Testis (tissue), 3 donors: Measurements from ENCODE around the gene SEZ6L2. TPM values are rescaled to one million over a fixed set of nuclear protein-coding genes. Genes with fewer than 3 reads are reported as not detected.
"Not testable (repeated sequence)": the region's sequence is repeated elsewhere in the genome, so short reads cannot be mapped to it uniquely, and the experiment has no call there.

Experiments
- DNase-seq: peaks from one replicate; pipeline ENCODE4 v3.0.0-alpha.2; 2019
- H3K27ac ChIP-seq, 2 donors: fragments of 200-600 bp; sonication (generic); one replicate each; pipeline ENCODE4 v1.5.1; 2019
- H3K27me3 ChIP-seq: fragments of 200-600 bp; sonication (generic); one replicate; pipeline ENCODE4 v1.5.1; 2019
- H3K36me3 ChIP-seq: fragments of 200-600 bp; sonication (generic); one replicate; pipeline ENCODE4 v1.5.1; 2017; ENCODE audit warnings: low read depth; ENCODE audit errors: missing control alignments
- H3K4me1 ChIP-seq: fragments of 200-600 bp; sonication (generic); one replicate; pipeline ENCODE4 v1.5.1; 2019
- H3K4me3 ChIP-seq, 2 donors: fragments of 200-600 bp; sonication (generic); one replicate each; pipeline ENCODE4 v1.5.1; 2017 to 2019
- H3K9me3 ChIP-seq: fragments of 200-600 bp; sonication (generic); one replicate; pipeline ENCODE4 v1.5.1; 2017
- POLR2A ChIP-seq: fragments of 450-650 bp; IDR thresholded peaks from one replicate; pipeline ENCODE4 v1.6.1; 2017; ENCODE audit warnings: antibody characterized with exemption, mild to moderate bottlenecking, moderate library complexity
- WGBS, 2 donors: methylation state at CpG; one replicate each; pipeline ENCODE4 v1.1.5; 2018; 5-methylcytosine and 5-hydroxymethylcytosine counted together
- intact Hi-C: fragments of 100-400 bp; cut with DNase I; formaldehyde crosslinking; loops from one replicate; pipeline ENCODE4 v1.15.1; 2023; ENCODE audit warnings: low total_unique reads
- polyA plus RNA-seq: library from polyadenylated mRNA; stranded (reverse); fragments of 350-450 nt; fragmentation: Illumina TruSeq; extraction: RNeasy Lipid Tissue Mini Kit (QIAGEN cat#74804); gene quantifications from one replicate; pipeline ENCODE4 v1.2.3, GENCODE V29; 2014; ENCODE audit warnings: low read depth, low replicate concordance; ENCODE audit not compliant: insufficient read depth
- total RNA-seq, 2 donors: library from RNA; depleted of rRNA; stranded (reverse); fragments of >200 nt; gene quantifications; one replicate each; pipeline ENCODE4 v1.2.3, GENCODE V29; 2016
- TF ChIP-seq, protein P1 (sequence below), 3 experiments: fragments of 450-650 bp in 2 of 3; fragments of 200-600 bp in 1 of 3; sonication (generic) in 1 of 3; IDR thresholded peaks; one replicate each; pipeline ENCODE4 v1.5.1; 2016 to 2019; ENCODE audit warnings: antibody characterized with exemption in 3 of 3, mild to moderate bottlenecking in 2 of 3, moderate library complexity in 1 of 3

SEZ6L2 gene
- total and polyA plus RNA-seq, 3 donors from 2014 or later = 40.9 to 57.5 (median 43.7) TPM

- Histone ChIP-seq H3K4me3 (no peak overlapping the region), H3K4me1 (no peaks in the 10 kb centered on the region), H3K27ac (no peak overlapping the region), H3K27me3 (no peaks in the 10 kb centered on the region), H3K36me3 (no peaks in the 10 kb centered on the region), H3K9me3 (no peaks in the 10 kb centered on the region)
- WGBS, 2 donors = 90 to 95% methylated on average over 11 to 26 of the region's 26 CpGs
- DNase-seq = no peak
- TF ChIP-seq, protein P1, sequence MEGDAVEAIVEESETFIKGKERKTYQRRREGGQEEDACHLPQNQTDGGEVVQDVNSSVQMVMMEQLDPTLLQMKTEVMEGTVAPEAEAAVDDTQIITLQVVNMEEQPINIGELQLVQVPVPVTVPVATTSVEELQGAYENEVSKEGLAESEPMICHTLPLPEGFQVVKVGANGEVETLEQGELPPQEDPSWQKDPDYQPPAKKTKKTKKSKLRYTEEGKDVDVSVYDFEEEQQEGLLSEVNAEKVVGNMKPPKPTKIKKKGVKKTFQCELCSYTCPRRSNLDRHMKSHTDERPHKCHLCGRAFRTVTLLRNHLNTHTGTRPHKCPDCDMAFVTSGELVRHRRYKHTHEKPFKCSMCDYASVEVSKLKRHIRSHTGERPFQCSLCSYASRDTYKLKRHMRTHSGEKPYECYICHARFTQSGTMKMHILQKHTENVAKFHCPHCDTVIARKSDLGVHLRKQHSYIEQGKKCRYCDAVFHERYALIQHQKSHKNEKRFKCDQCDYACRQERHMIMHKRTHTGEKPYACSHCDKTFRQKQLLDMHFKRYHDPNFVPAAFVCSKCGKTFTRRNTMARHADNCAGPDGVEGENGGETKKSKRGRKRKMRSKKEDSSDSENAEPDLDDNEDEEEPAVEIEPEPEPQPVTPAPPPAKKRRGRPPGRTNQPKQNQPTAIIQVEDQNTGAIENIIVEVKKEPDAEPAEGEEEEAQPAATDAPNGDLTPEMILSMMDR (IDR thresholded peaks at IDR 0.05) = no peak
- no peak for TF ChIP-seq POLR2A
- intact Hi-C loops = no loop called here
These were observed 26.0 kb downstream of the SEZ6L2 start for GRCh38 chr16:29873319-29873718.

- Histone ChIP-seq H3K9me3 (no peaks in the 10 kb centered on the region), H3K27me3 (no peaks in the 10 kb centered on the region), H3K36me3 (no peaks in the 10 kb centered on the region), H3K4me1 (no peaks in the 10 kb centered on the region), H3K27ac (no peak overlapping the region), H3K4me3 (no peak overlapping the region)
- TF ChIP-seq, protein P1 (IDR thresholded peaks at IDR 0.05) = no peak
- TF ChIP-seq POLR2A = no peak
- no peak for DNase-seq
- 95 to 97% methylated on average over 15 to 16 of the region's 16 CpGs for WGBS, 2 donors
- intact Hi-C loops = no loop called here
These were observed 27.4 kb downstream of the SEZ6L2 start for GRCh38 chr16:29871822-29872546.

- intact Hi-C loops, DNase-seq, H3K9me3 ChIP-seq, H3K4me1 ChIP-seq, H3K27ac ChIP-seq, H3K4me3 ChIP-seq, H3K36me3 ChIP-seq, H3K27me3 ChIP-seq: not testable (repeated sequence)
- 92 to 95% methylated on average over 8 of the region's 8 CpGs for WGBS, 2 donors
These were observed 30.3 kb downstream of the SEZ6L2 start for GRCh38 chr16:29869067-29869466.

DNA sequence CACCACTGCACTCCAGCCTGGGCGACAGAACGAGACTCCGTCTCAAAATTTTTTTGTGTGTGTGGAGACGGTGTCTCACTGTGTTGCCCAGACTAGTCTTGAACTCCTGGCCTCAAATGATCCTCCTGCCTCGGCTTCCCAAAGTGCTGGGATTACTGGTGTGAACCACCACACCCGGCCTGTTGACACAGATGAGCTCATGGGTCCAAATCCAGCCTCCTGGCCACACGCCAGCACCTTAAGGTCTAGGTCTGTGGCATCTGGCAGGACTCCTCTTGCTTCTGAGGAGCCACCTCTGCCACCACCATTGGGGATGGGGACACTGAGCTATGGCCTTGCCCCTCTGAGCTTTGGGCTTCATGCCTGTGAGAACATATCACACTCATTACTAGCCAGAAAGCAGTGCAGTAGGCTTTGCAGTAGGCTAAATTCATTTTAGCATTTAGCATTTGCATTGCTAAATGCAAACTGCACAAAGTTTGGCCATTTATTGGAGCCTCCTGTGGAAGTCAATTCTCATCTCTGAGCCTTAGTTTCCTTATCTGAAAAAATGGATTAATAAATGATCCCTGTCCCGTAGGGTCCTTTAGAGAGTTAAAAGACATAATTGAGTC lies 30.8 kb downstream of the SEZ6L2 start:
- H3K27me3 ChIP-seq = no peaks in the 10 kb centered on the region
- WGBS, 2 donors = 72 to 89% methylated on average over 5 to 8 of the region's 8 CpGs
- H3K4me3 ChIP-seq = no peak overlapping the region
- no peak overlapping the region for H3K27ac ChIP-seq
- no peak for DNase-seq
- H3K36me3 ChIP-seq = no peaks in the 10 kb centered on the region
- intact Hi-C loops = no loop called here
- peaks cover 3% of the 10 kb centered on the region for H3K4me1 ChIP-seq
- H3K9me3 ChIP-seq = no peaks in the 10 kb centered on the region
- TF ChIP-seq POLR2A = no peak
- TF ChIP-seq, protein P1 (IDR thresholded peaks at IDR 0.05) = no peak

DNA sequence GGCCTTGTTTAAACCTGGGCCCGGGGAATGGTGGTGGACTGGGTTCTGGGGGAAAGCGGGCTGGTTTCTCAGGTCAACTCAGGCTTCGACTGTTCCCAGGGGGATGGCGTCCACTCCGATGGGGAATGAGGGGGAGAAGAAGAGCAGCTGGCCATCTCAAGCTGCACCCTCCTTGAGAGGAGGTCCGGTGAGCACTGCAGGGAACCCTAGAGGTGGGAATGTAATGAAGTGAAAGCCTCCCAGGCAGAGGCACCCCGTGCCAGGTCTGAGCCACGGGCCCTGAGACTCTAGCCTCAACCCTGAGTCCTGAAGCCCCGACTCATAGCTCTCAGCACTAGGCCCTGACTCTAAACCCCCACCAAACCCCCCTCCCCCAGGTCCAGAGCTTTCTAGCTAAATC lies 35.1 kb downstream of the SEZ6L2 start:
- peak overlapping the region; percentile 87 to 97 for H3K4me3 ChIP-seq
- intact Hi-C loops = no loop called here
- DNase-seq = no peak
- H3K36me3 ChIP-seq = no peaks in the 10 kb centered on the region
- peaks cover 12% of the 10 kb centered on the region for H3K4me1 ChIP-seq
- TF ChIP-seq POLR2A = no peak
- TF ChIP-seq, protein P1 (IDR thresholded peaks at IDR 0.05) = no peak
- no peaks in the 10 kb centered on the region for H3K27me3 ChIP-seq
- 57 to 59% methylated on average over 9 of the region's 9 CpGs for WGBS, 2 donors
- H3K9me3 ChIP-seq = no peaks in the 10 kb centered on the region
- H3K27ac ChIP-seq = no peak overlapping the region
